IMR-90 (cell line): ENCODE measurements around the gene UNC13A. TPM values are rescaled to one million over a fixed set of nuclear protein-coding genes. Genes with fewer than 3 reads are reported as not detected.

Source experiments
- ATAC-seq: fragments of 200-7000 bp; cut with Tn5 transposase; 2 replicates; pipeline ENCODE4 v1.9.1; 2020; ENCODE audit warnings: low read depth, mild to moderate bottlenecking, moderate library complexity
- BruUV-seq: library from RNA; stranded (reverse); fragments of 400-500 nt; replicated peaks from 2 replicates; lab custom pipeline; 2021; lab: Mats Ljungman, UMichigan
- CTCF ChIA-PET: fragments of 300-600 bp; formaldehyde crosslinking; extraction: SDS; loops from one replicate; lab custom pipeline; 2021; ENCODE audit warnings: antibody characterized with exemption; lab: Yijun Ruan, JAX
- POLR2A ChIA-PET: fragments of 300-600 bp; sonication (Branson Sonifier 250); formaldehyde crosslinking; loops from one replicate; lab custom pipeline; 2022; ENCODE audit warnings: antibody characterized with exemption; ENCODE audit not compliant: unreplicated experiment; lab: Charles Lee
- DNase-seq: peaks from one replicate; pipeline ENCODE4 v3.0.0; 2013
- H2AFZ ChIP-seq: replicated peaks from 2 replicates; pipeline ENCODE3; 2013; ENCODE audit warnings: low read length, mild to moderate bottlenecking; ENCODE audit not compliant: poor library complexity
- H2AK5ac ChIP-seq: 2 replicates; pipeline ENCODE4 v1.6.1; 2013; ENCODE audit warnings: low read depth, low read length, inconsistent platforms
- H2AK9ac ChIP-seq: replicated peaks from 2 replicates; pipeline ENCODE3; 2013; ENCODE audit warnings: mild to moderate bottlenecking, low read depth, low read length, moderate library complexity; ENCODE audit not compliant: poor library complexity
- H2BK120ac ChIP-seq: 2 replicates; pipeline ENCODE4 v1.6.1; 2013; ENCODE audit warnings: low read depth, low read length, inconsistent platforms
- H2BK15ac ChIP-seq: 3 replicates; pipeline ENCODE4 v1.6.1; 2013; ENCODE audit warnings: low read depth, low read length, inconsistent platforms
- H2BK20ac ChIP-seq: 2 replicates; pipeline ENCODE4 v1.6.1; 2013; ENCODE audit warnings: low read depth, mild to moderate bottlenecking, inconsistent platforms, low read length, moderate library complexity
- H2BK5ac ChIP-seq: 2 replicates; pipeline ENCODE4 v1.6.1; 2013; ENCODE audit warnings: mild to moderate bottlenecking, low read depth, low read length, inconsistent platforms; ENCODE audit not compliant: poor library complexity, severe bottlenecking
- H3K14ac ChIP-seq: replicated peaks from 2 replicates; pipeline ENCODE4 v1.6.1; 2013; ENCODE audit warnings: low read depth, low read length, inconsistent platforms
- H3K18ac ChIP-seq: 2 replicates; pipeline ENCODE4 v1.6.1; 2013; ENCODE audit warnings: low read depth, low read length, control low read depth
- H3K23ac ChIP-seq: 2 replicates; pipeline ENCODE4 v1.6.1; 2013; ENCODE audit warnings: low read depth, low read length, inconsistent platforms
- H3K27ac ChIP-seq: 2 replicates; pipeline ENCODE4 v1.5.1; 2013; ENCODE audit warnings: mild to moderate bottlenecking, control low read depth, low read length; ENCODE audit not compliant: insufficient read depth
- H3K27me3 ChIP-seq: 2 replicates; pipeline ENCODE4 v1.6.1; 2013; ENCODE audit warnings: low read length; ENCODE audit not compliant: control insufficient read depth, insufficient read depth
- H3K36me3 ChIP-seq: 2 replicates; pipeline ENCODE4 v1.6.1; 2013; ENCODE audit warnings: low read length, mixed read lengths; ENCODE audit not compliant: control insufficient read depth, insufficient read depth
- H3K4ac ChIP-seq: 2 replicates; pipeline ENCODE4 v1.6.1; 2013; ENCODE audit warnings: low read depth, low read length, inconsistent platforms
- H3K4me1 ChIP-seq: 2 replicates; pipeline ENCODE4 v1.6.1; 2013; ENCODE audit warnings: low read length, mixed read lengths; ENCODE audit not compliant: control insufficient read depth, insufficient read depth
- H3K4me2 ChIP-seq: 2 replicates; pipeline ENCODE4 v1.6.1; 2013; ENCODE audit warnings: low read depth, mild to moderate bottlenecking, control low read depth, low read length, moderate library complexity
- H3K4me3 ChIP-seq: 2 replicates; pipeline ENCODE4 v1.5.1; 2013; ENCODE audit warnings: low read depth, mild to moderate bottlenecking, control low read depth, low read length, moderate library complexity; ENCODE audit not compliant: insufficient read depth
- H3K56ac ChIP-seq: 2 replicates; pipeline ENCODE4 v1.6.1; 2013; ENCODE audit warnings: low read length, inconsistent platforms; ENCODE audit not compliant: insufficient read depth; ENCODE audit errors: extremely low read depth
- H3K79me1 ChIP-seq, 2 experiments: 2 replicates each; pipeline ENCODE4 v1.6.1; 2013; ENCODE audit warnings: low read length in 2 of 2, inconsistent platforms in 1 of 2, low read depth in 1 of 2
- H3K9ac ChIP-seq: 2 replicates; pipeline ENCODE4 v1.6.1; 2013; ENCODE audit warnings: low read depth, low read length, control low read depth
- H3K9me1 ChIP-seq: 2 replicates; pipeline ENCODE4 v1.6.1; 2013; ENCODE audit warnings: low read length, inconsistent platforms; ENCODE audit not compliant: insufficient read depth
- H3K9me3 ChIP-seq: 2 replicates; pipeline ENCODE4 v1.6.1; 2013; ENCODE audit warnings: low read length; ENCODE audit not compliant: control insufficient read depth, insufficient read depth
- H4K20me1 ChIP-seq: 2 replicates; pipeline ENCODE4 v1.6.1; 2013; ENCODE audit warnings: low read length, inconsistent platforms; ENCODE audit not compliant: insufficient read depth
- H4K5ac ChIP-seq: 2 replicates; pipeline ENCODE4 v1.6.1; 2013; ENCODE audit warnings: mild to moderate bottlenecking, low read depth, low read length, control low read depth
- H4K8ac ChIP-seq, 2 experiments: 2 replicates each; pipeline ENCODE4 v1.6.1; 2013; ENCODE audit warnings: low read depth in 2 of 2, low read length in 2 of 2, control low read depth in 1 of 2, inconsistent platforms in 1 of 2
- H4K91ac ChIP-seq: 2 replicates; pipeline ENCODE4 v1.6.1; 2013; ENCODE audit warnings: low read depth, low read length, inconsistent platforms; ENCODE audit not compliant: insufficient read depth
- BHLHE40 ChIP-seq: fragments of 150-350 bp; IDR thresholded peaks from 2 replicates; pipeline ENCODE4 v1.6.1; 2016; ENCODE audit warnings: mild to moderate bottlenecking, low read depth, low read length
- MAFK ChIP-seq: IDR thresholded peaks from 2 replicates; pipeline ENCODE4 v1.6.1; 2012; ENCODE audit warnings: low read depth, low read length, improper control_type of control experiment
- MXI1 ChIP-seq: IDR thresholded peaks from 2 replicates; pipeline ENCODE4 v1.6.1; 2012; ENCODE audit warnings: low read depth, mild to moderate bottlenecking, low read length, moderate library complexity, borderline replicate concordance
- NFE2L2 ChIP-seq: fragments of 150-350 bp; IDR thresholded peaks from 2 replicates; pipeline ENCODE4 v1.6.1; 2016; ENCODE audit warnings: low read depth, mild to moderate bottlenecking, low read length
- RAD21 ChIP-seq: IDR thresholded peaks from 2 replicates; pipeline ENCODE4 v1.6.1; 2012; ENCODE audit warnings: low read length, improper control_type of control experiment
- SMC3 ChIP-seq: fragments of 150-350 bp; IDR thresholded peaks from 2 replicates; pipeline ENCODE4 v1.6.1; 2016; ENCODE audit warnings: low read depth, mild to moderate bottlenecking, antibody characterized with exemption, low read length, moderate library complexity
- USF2 ChIP-seq: fragments of 150-350 bp; IDR thresholded peaks from 2 replicates; pipeline ENCODE4 v1.6.1; 2017; ENCODE audit warnings: mild to moderate bottlenecking, antibody characterized with exemption, low read length, low read depth
- WGBS, 2 experiments: methylation state at CpG; one replicate each; pipeline versions ENCODE4 v1.1.5 to v1.1.7; 2013; ENCODE audit warnings: missing lambda C conversion rate in 2 of 2; ENCODE audit not compliant: insufficient read length in 1 of 2; ENCODE audit errors: extremely low coverage in 2 of 2; 5-methylcytosine and 5-hydroxymethylcytosine counted together
- dilution Hi-C: fragments of 300-500 bp; cut with HindIII; formaldehyde crosslinking; loops from one replicate; pipeline ENCODE4 v1.14.3; 2018; ENCODE audit warnings: low sequenced_read_pairs; ENCODE audit not compliant: unreplicated experiment
- in situ Hi-C: fragments of 300-500 bp; cut with MboI; formaldehyde crosslinking; loops from 3 replicates; pipeline ENCODE4 v1.14.3; 2019; ENCODE audit warnings: low sequenced_read_pairs, inconsistent platforms, mixed read lengths
- intact Hi-C: fragments of 100-400 bp; cut with micrococcal nuclease; formaldehyde crosslinking; loops from 2 replicates; pipeline ENCODE4 v1.10.0; 2022
- polyA plus RNA-seq, 3 experiments: library from polyadenylated mRNA; depleted of rRNA; stranded (reverse); fragments of >200 nt; gene quantifications; 2 replicates each; pipeline ENCODE4 v1.2.3, GENCODE V29; 2012; ENCODE audit warnings: low replicate concordance in 1 of 3
- total RNA-seq: library from RNA; depleted of rRNA; stranded (reverse); fragments of >200 nt; gene quantifications from 2 replicates; pipeline ENCODE4 v1.2.3, GENCODE V29; 2012
- TF ChIP-seq, protein P1 (sequence below): fragments of 150-350 bp; IDR thresholded peaks from 2 replicates; pipeline ENCODE4 v1.6.1; 2016; ENCODE audit warnings: low read depth, mild to moderate bottlenecking, low read length, moderate library complexity, borderline replicate concordance

The UNC13A gene
- total and polyA plus RNA-seq, 2 of the 4 experiments (the other 2 are of a cell fraction) = 0.18 to 0.22 TPM

GRCh38 chr19:17617807-17618192, 70.4 kb downstream of the UNC13A start:
- Histone ChIP-seq H4K20me1 (no peaks in the 10 kb centered on the region), H3K4me2 (no peak overlapping the region), H2AK5ac (no peak overlapping the region), H4K91ac (no peak overlapping the region), H2BK5ac (no peak overlapping the region), H4K5ac (no peak overlapping the region), H3K14ac (no peak overlapping the region), H3K4ac (no peak overlapping the region), H3K36me3 (no peaks in the 10 kb centered on the region), H2AK9ac (no peak overlapping the region), H3K18ac (no peak overlapping the region), H3K27ac (no peak overlapping the region), H3K9me1 (no peaks in the 10 kb centered on the region), H4K8ac (no peak overlapping the region), H2BK20ac (no peak overlapping the region), H2AFZ (no peak overlapping the region), H3K27me3 (peaks cover 6% of the 10 kb centered on the region), H3K4me3 (no peak overlapping the region), H3K4me1 (no peaks in the 10 kb centered on the region), H3K9me3 (peaks cover 5% of the 10 kb centered on the region), H3K9ac (no peak overlapping the region), H2BK120ac (no peak overlapping the region), H3K79me1 (no peaks in the 10 kb centered on the region), H2BK15ac (no peak overlapping the region), H3K23ac (no peak overlapping the region), H3K56ac (no peak overlapping the region)
- ATAC-seq (no peak), DNase-seq (no peak)
- intact Hi-C loops (no loop called here), in situ Hi-C loops (no loop called here), dilution Hi-C loops (no loop called here)
- 78% methylated on average over 2 of the region's 7 CpGs; no CpG with 5 or more reads in 1 of the 2 experiments for WGBS, 2 experiments
- CTCF ChIA-PET = no interaction called here
- no TSS peak for BruUV-seq
- TF ChIP-seq RAD21 (no peak), MAFK (no peak), USF2 (no peak), SMC3 (no peak), BHLHE40 (no peak), MXI1 (no peak), NFE2L2 (no peak)
- TF ChIP-seq, protein P1, sequence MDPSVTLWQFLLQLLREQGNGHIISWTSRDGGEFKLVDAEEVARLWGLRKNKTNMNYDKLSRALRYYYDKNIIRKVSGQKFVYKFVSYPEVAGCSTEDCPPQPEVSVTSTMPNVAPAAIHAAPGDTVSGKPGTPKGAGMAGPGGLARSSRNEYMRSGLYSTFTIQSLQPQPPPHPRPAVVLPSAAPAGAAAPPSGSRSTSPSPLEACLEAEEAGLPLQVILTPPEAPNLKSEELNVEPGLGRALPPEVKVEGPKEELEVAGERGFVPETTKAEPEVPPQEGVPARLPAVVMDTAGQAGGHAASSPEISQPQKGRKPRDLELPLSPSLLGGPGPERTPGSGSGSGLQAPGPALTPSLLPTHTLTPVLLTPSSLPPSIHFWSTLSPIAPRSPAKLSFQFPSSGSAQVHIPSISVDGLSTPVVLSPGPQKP = no peak
- POLR2A ChIA-PET = no interaction called here
